Dermis lymphatic vessel endothelial cell (primary cell): ENCODE results near the gene FBXW10. TPM values are rescaled to one million over a fixed set of nuclear protein-coding genes. Genes with fewer than 3 reads are reported as not detected.

Experiments
- total RNA-seq: library from RNA; depleted of rRNA; stranded (reverse); fragments of >200 nt; gene quantifications from 2 replicates; pipeline ENCODE4 v1.2.1, GENCODE V29; 2014

The FBXW10 gene
- total RNA-seq = under 0.01 TPM in 2 replicates

GRCh38 chr17:18743699-18744421 is at the start of gene FBXW10:
Gene FBXW10 (plus strand): TSS chr17:18744054. CDS start chr17:18744245, 191 bp downstream.

GRCh38 chr17:18780991-18781718 is 37.3 kb downstream of the FBXW10 start, which contains the start of gene TVP23B:
Gene TVP23B (plus strand): TSS chr17:18781183. CDS start chr17:18781294, 111 bp downstream.

Other genes with a start within 250 kb of the FBXW10 start
- not detected in 2 replicates for gene TBC1D28, start 99.7 kb upstream of the FBXW10 start, total RNA-seq
- 1.2 and 1.8 TPM in 2 replicates for gene FOXO3B, start 61.7 kb upstream of the FBXW10 start, total RNA-seq
- gene TVP23B, start 37.1 kb downstream of the FBXW10 start, total RNA-seq = 46.9 and 50.1 TPM in 2 replicates
- 39.7 and 40.7 TPM in 2 replicates for gene PRPSAP2, start 114.1 kb downstream of the FBXW10 start, total RNA-seq
- not detected in 2 replicates for gene SLC5A10, start 208.1 kb downstream of the FBXW10 start, total RNA-seq